PC-9 (cell line): ENCODE results near the gene TAF7. TPM values are rescaled to one million over a fixed set of nuclear protein-coding genes. Genes with fewer than 3 reads are reported as not detected.
"Not testable (repeated sequence)": the region's sequence is repeated elsewhere in the genome, so short reads cannot be mapped to it uniquely, and the experiment has no call there.

Experiments used
- BruUV-seq: library from RNA; stranded (reverse); fragments of 400-500 nt; replicated peaks from 2 replicates; lab custom pipeline; 2021; lab: Mats Ljungman, UMichigan
- CTCF ChIA-PET: fragments of 300-600 bp; sonication (Branson Sonifier 250); formaldehyde crosslinking; loops from one replicate; lab custom pipeline; 2022; ENCODE audit warnings: antibody characterized with exemption; lab: Charles Lee
- POLR2A ChIA-PET: fragments of 300-600 bp; sonication (Branson Sonifier 250); formaldehyde crosslinking; loops from one replicate; lab custom pipeline; 2022; ENCODE audit warnings: antibody characterized with exemption; ENCODE audit not compliant: unreplicated experiment; lab: Charles Lee
- DNase-seq, 2 experiments: peaks; one replicate each; pipeline versions ENCODE4 v3.0.0 to v3.0.0-alpha.2; 2015 to 2022; ENCODE audit warnings: mixed read lengths in 1 of 2
- H2AFZ ChIP-seq: fragments of 200-600 bp; sonication (generic); 2 replicates; pipeline ENCODE4 v1.8.1; 2017; ENCODE audit warnings: antibody characterized with exemption
- H3F3A ChIP-seq: fragments of 200-600 bp; sonication (generic); 2 replicates; pipeline ENCODE4 v1.8.1; 2017; ENCODE audit warnings: antibody characterized with exemption, mild to moderate bottlenecking, low read depth; ENCODE audit not compliant: insufficient read depth
- H3K27ac ChIP-seq: fragments of 200-600 bp; sonication (generic); 2 replicates; pipeline ENCODE4 v1.6.1; 2016; ENCODE audit warnings: mixed run types
- H3K27me3 ChIP-seq: fragments of 200-600 bp; sonication (generic); 2 replicates; pipeline ENCODE4 v1.6.1; 2016; ENCODE audit warnings: low read depth, mixed run types; ENCODE audit not compliant: insufficient read depth
- H3K36me3 ChIP-seq: fragments of 200-600 bp; sonication (generic); 2 replicates; pipeline ENCODE4 v1.6.1; 2016; ENCODE audit warnings: low read depth, mixed run types
- H3K4me1 ChIP-seq: fragments of 200-600 bp; sonication (generic); replicated peaks from 2 replicates; pipeline ENCODE4 v1.6.1; 2016; ENCODE audit warnings: mixed run types; ENCODE audit not compliant: insufficient read depth
- H3K4me2 ChIP-seq: fragments of 200-600 bp; sonication (generic); 2 replicates; pipeline ENCODE4 v1.6.1; 2017; ENCODE audit warnings: mixed run types
- H3K4me3 ChIP-seq: fragments of 200-600 bp; sonication (generic); 2 replicates; pipeline ENCODE4 v1.6.1; 2016; ENCODE audit warnings: mixed run types
- H3K79me2 ChIP-seq: fragments of 200-600 bp; sonication (generic); 2 replicates; pipeline ENCODE4 v1.6.1; 2017; ENCODE audit warnings: low read depth, mixed run types
- H3K9me2 ChIP-seq: fragments of 200-600 bp; sonication (generic); 2 replicates; pipeline ENCODE4 v1.8.1; 2017; ENCODE audit warnings: mild to moderate bottlenecking; ENCODE audit not compliant: insufficient read depth
- H3K9me3 ChIP-seq: fragments of 200-600 bp; sonication (generic); 2 replicates; pipeline ENCODE4 v1.8.1; 2016; ENCODE audit warnings: low read depth; ENCODE audit not compliant: insufficient read depth
- H4K20me1 ChIP-seq: fragments of 200-600 bp; sonication (generic); 2 replicates; pipeline ENCODE4 v1.8.1; 2017; ENCODE audit not compliant: insufficient read depth
- CTCF ChIP-seq: fragments of 200-600 bp; sonication (generic); conservative IDR thresholded peaks from 2 replicates; pipeline ENCODE4 v1.6.1; 2017; ENCODE audit warnings: mixed run types, antibody characterized with exemption, mild to moderate bottlenecking, moderate library complexity
- EZH2 ChIP-seq: fragments of 200-600 bp; sonication (generic); IDR thresholded peaks from 2 replicates; pipeline ENCODE4 v1.8.0; 2017; ENCODE audit warnings: antibody characterized with exemption, low read depth
- intact Hi-C: fragments of 100-400 bp; cut with micrococcal nuclease; formaldehyde crosslinking; loops from one replicate; pipeline ENCODE4 v1.10.0; 2022; ENCODE audit not compliant: unreplicated experiment
- total RNA-seq: library from RNA; stranded (reverse); gene quantifications from 2 replicates; pipeline ENCODE4 v1.2.3, GENCODE V29; 2021

Gene TAF7
- total RNA-seq, 1 experiment from 2014 or later: 57.6 TPM

- no TSS peak for BruUV-seq
- no peaks in the 10 kb centered on the region for H3K36me3 ChIP-seq
- no peaks in the 10 kb centered on the region for H4K20me1 ChIP-seq
- H3K27ac ChIP-seq: no peak overlapping the region
- CTCF ChIA-PET: no interaction called here
- TF ChIP-seq CTCF (peak; percentile 29; the same call in 1 of the 2 replicates), EZH2 (no peak)
- intact Hi-C loops: no loop called here
- H2AFZ ChIP-seq: no peak overlapping the region
- no peaks in the 10 kb centered on the region for H3F3A ChIP-seq
- no peaks in the 10 kb centered on the region for H3K79me2 ChIP-seq
- H3K4me1 ChIP-seq: no peaks in the 10 kb centered on the region
- POLR2A ChIA-PET: no interaction called here
- H3K9me2 ChIP-seq: no peaks in the 10 kb centered on the region
- DNase-seq: no peak
- H3K4me3 ChIP-seq: no peak overlapping the region
- H3K27me3 ChIP-seq: no peaks in the 10 kb centered on the region
- peaks cover 4% of the 10 kb centered on the region; the same call in 1 of the 2 replicates for H3K9me3 ChIP-seq
- H3K4me2 ChIP-seq: no peak overlapping the region
These were observed 23.4 kb upstream of the TAF7 start for GRCh38 chr5:141343953-141344463.

- H3K4me2 ChIP-seq: no peak within 1 kb of the TSS
These were observed 22.8 kb upstream of the TAF7 start, which contains the start of gene PCDHGA3 for GRCh38 chr5:141343242-141343952. Gene PCDHGA3, plus strand, starts transcription at chr5:141343829. Its CDS starts 205 bp downstream, at chr5:141344034.

DNA sequence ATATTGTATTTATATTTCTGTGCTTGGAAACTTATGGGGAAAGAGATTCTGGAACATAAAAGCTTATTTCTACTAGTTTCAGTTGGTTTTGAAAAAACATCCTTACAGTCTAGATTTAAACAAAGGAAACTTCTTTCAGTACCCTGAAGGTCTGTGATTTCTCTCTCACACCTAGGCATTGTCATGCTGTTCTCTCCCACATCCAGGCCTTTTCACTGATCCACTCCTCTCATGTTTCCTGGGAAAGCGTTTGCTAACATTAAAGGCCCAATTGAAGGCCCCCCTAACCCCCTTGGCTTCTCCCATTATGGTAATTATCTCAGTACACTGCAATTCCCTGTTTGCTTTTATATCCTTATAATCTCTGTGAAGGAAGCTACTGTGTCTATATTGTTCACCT lies 22.2 kb upstream of the TAF7 start:
- Histone ChIP-seq H3K4me2 (no peak overlapping the region), H3K9me3 (peaks cover 4% of the 10 kb centered on the region; the same call in 1 of the 2 replicates), H3F3A (no peaks in the 10 kb centered on the region), H2AFZ (no peak overlapping the region), H4K20me1 (no peaks in the 10 kb centered on the region), H3K4me1 (no peaks in the 10 kb centered on the region), H3K4me3 (no peak overlapping the region), H3K79me2 (no peaks in the 10 kb centered on the region), H3K36me3 (no peaks in the 10 kb centered on the region), H3K27ac (no peak overlapping the region), H3K27me3 (no peaks in the 10 kb centered on the region), H3K9me2 (no peaks in the 10 kb centered on the region)
- no TSS peak for BruUV-seq
- DNase-seq: no peak
- ChIA-PET CTCF (no interaction called here), POLR2A (no interaction called here)
- TF ChIP-seq EZH2: no peak
- TF ChIP-seq CTCF: no peak
- intact Hi-C loops: no loop called here

More at GRCh38 chr5:141343242-141343952, 22.8 kb upstream of the TAF7 start, which contains the start of gene PCDHGA3:
- no TSS peak for BruUV-seq
- peaks cover 4% of the 10 kb centered on the region; the same call in 1 of the 2 replicates for H3K9me3 ChIP-seq
- H3K4me3 ChIP-seq: no peak within 1 kb of the TSS
- no peaks in the 10 kb centered on the region for H3K9me2 ChIP-seq
- H3K27ac ChIP-seq: no peak within 1 kb of the TSS
- H3K4me1 ChIP-seq: no peaks in the 10 kb centered on the region
- TF ChIP-seq EZH2 (no peak), CTCF (peak; percentile 52)
- no peak within 1 kb of the TSS for H2AFZ ChIP-seq
- ChIA-PET CTCF (no interaction called here), POLR2A (no interaction called here)
- no peaks in the 10 kb centered on the region for H3K27me3 ChIP-seq
- no peak for DNase-seq
- no peaks in the 10 kb centered on the region for H3K79me2 ChIP-seq
- H3F3A ChIP-seq: no peaks in the 10 kb centered on the region
- no peaks in the 10 kb centered on the region for H3K36me3 ChIP-seq
- H4K20me1 ChIP-seq: no peaks in the 10 kb centered on the region
- intact Hi-C loops: no loop called here

DNA sequence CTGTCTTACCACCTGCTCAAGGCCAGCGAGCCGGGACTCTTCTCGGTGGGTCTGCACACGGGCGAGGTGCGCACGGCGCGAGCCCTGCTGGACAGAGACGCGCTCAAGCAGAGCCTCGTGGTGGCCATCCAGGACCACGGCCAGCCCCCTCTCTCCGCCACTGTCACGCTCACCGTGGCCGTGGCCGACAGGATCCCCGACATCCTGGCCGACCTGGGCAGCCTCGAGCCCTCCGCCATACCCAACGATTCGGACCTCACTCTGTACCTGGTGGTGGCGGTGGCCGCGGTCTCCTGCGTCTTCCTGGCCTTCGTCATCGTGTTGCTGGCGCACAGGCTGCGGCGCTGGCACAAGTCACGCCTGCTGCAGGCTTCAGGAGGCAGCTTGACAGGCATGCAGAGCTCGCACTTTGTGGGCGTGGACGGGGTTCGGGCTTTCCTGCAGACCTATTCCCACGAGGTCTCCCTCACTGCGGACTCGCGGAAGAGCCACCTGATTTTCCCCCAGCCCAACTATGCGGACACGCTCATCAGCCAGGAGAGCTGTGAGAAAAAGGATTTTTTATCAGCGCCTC lies 20.3 kb upstream of the TAF7 start:
- H3K79me2 ChIP-seq, H2AFZ ChIP-seq, intact Hi-C loops, H3K36me3 ChIP-seq, H3K27ac ChIP-seq, H3K27me3 ChIP-seq, BruUV-seq, H3K4me2 ChIP-seq, H3K9me3 ChIP-seq, H3K4me3 ChIP-seq, H3F3A ChIP-seq, POLR2A ChIA-PET, H3K9me2 ChIP-seq, H3K4me1 ChIP-seq, H4K20me1 ChIP-seq, DNase-seq: not testable (repeated sequence)
- CTCF ChIA-PET: interaction anchor here (0.6 kb wide), 1 partner anchor 10 kb away, joined by 4 read pairs; the partner anchor contains the start of gene PCDHGA1
